A549 (cell line): ENCODE results near the gene THADA.

ENCODE experiments used
- CTCF ChIP-seq: fragments of >200 bp; sonication (Bioruptor Twin); formaldehyde crosslinking; IDR thresholded peaks from 3 replicates; pipeline ENCODE4 v1.5.1; 2016
- MYC ChIP-seq: IDR thresholded peaks from 2 replicates; pipeline ENCODE4 v1.6.1; 2012; ENCODE audit warnings: mild to moderate bottlenecking, inconsistent platforms, low read length, improper control_type of control experiment, borderline replicate concordance
- POLR2A ChIP-seq: IDR thresholded peaks from 2 replicates; pipeline ENCODE4 v1.6.1; 2012; ENCODE audit warnings: mild to moderate bottlenecking, low read length
- TF ChIP-seq, protein P1 (sequence below): fragments of 150-350 bp; IDR thresholded peaks from 2 replicates; pipeline ENCODE4 v1.6.1; 2014; ENCODE audit warnings: low read depth, mild to moderate bottlenecking, low read length

DNA sequence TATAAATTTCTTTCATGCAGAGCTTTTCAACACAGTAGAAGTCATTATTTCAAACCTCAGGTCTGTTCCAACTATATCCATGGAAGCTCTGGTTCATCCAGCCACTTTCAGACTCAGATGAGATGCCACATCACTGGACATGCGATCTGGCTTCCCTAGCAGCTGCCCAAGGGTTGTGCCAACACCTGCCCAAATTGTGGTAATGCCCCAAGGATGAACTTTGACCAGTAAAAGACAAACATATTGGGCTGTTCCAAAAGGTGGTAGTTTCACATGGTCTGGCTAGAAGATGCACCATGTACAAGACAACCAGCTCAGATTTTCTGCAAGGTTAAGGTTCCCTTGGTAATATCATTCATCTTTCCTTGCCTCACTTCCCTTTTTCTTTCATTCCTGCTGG, 101.9 kb downstream of the THADA start:
- no peak for TF ChIP-seq POLR2A
- TF ChIP-seq, protein P1, sequence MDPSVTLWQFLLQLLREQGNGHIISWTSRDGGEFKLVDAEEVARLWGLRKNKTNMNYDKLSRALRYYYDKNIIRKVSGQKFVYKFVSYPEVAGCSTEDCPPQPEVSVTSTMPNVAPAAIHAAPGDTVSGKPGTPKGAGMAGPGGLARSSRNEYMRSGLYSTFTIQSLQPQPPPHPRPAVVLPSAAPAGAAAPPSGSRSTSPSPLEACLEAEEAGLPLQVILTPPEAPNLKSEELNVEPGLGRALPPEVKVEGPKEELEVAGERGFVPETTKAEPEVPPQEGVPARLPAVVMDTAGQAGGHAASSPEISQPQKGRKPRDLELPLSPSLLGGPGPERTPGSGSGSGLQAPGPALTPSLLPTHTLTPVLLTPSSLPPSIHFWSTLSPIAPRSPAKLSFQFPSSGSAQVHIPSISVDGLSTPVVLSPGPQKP = no peak
- no peak for TF ChIP-seq CTCF
- no peak for TF ChIP-seq MYC
